Sigmoid colon (tissue), 4 donors: Measurements from ENCODE around the gene CAB39L.

Experiments used
- EP300 ChIP-seq, 4 donors: sonication (generic); formaldehyde crosslinking; IDR thresholded peaks; one replicate each; pipeline ENCODE4 v1.6.1; 2017; ENCODE audit warnings: antibody characterized with exemption in 4 of 4
- POLR2A ChIP-seq, 2 donors: fragments of 450-650 bp; IDR thresholded peaks; one replicate each; pipeline ENCODE4 v1.6.1; 2016; ENCODE audit warnings: antibody characterized with exemption in 2 of 2, mild to moderate bottlenecking in 2 of 2, moderate library complexity in 2 of 2
- TF ChIP-seq, protein P1 (sequence below), 4 experiments: fragments of 450-650 bp in 3 of 4; fragments of 200-600 bp in 1 of 4; IDR thresholded peaks; one replicate each; pipeline ENCODE4 v1.5.1; 2016 to 2019; ENCODE audit warnings: antibody characterized with exemption in 4 of 4, mild to moderate bottlenecking in 3 of 4, moderate library complexity in 2 of 4

DNA sequence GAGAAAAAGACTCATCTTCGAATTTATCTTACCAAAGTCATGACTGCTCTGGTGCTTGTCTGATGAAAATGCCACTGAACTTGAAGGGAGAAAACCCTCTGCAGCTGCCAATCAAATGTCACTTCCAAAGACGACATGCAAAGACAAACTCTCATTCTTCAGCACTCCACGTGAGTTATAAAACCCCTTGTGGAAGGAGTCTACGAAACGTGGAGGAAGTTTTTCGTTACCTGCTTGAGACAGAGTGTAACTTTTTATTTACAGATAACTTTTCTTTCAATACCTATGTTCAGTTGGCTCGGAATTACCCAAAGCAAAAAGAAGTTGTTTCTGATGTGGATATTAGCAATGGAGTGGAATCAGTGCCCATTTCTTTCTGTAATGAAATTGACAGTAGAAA, 32.7 kb upstream of the CAB39L start:
- TF ChIP-seq, protein P1, sequence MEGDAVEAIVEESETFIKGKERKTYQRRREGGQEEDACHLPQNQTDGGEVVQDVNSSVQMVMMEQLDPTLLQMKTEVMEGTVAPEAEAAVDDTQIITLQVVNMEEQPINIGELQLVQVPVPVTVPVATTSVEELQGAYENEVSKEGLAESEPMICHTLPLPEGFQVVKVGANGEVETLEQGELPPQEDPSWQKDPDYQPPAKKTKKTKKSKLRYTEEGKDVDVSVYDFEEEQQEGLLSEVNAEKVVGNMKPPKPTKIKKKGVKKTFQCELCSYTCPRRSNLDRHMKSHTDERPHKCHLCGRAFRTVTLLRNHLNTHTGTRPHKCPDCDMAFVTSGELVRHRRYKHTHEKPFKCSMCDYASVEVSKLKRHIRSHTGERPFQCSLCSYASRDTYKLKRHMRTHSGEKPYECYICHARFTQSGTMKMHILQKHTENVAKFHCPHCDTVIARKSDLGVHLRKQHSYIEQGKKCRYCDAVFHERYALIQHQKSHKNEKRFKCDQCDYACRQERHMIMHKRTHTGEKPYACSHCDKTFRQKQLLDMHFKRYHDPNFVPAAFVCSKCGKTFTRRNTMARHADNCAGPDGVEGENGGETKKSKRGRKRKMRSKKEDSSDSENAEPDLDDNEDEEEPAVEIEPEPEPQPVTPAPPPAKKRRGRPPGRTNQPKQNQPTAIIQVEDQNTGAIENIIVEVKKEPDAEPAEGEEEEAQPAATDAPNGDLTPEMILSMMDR (IDR thresholded peaks at IDR 0.05) = no peak
- no peak for TF ChIP-seq POLR2A (IDR thresholded peaks at IDR 0.05)
- TF ChIP-seq EP300 (IDR thresholded peaks at IDR 0.05) = no peak
